NCI-H2107 treated with DMSO at 0.1 percent for 48 hours (cell line): ENCODE data around the gene COL13A1.

Experiments used
- DNase-seq: peaks from one replicate; lab custom pipeline; 2025; ENCODE audit not compliant: unreplicated experiment; lab: John Stamatoyannopoulos, UW

Gene COL13A1

GRCh38 chr10:69818676-69819239 is 17.1 kb downstream of the COL13A1 start:
- DNase-seq = no peak

DNA sequence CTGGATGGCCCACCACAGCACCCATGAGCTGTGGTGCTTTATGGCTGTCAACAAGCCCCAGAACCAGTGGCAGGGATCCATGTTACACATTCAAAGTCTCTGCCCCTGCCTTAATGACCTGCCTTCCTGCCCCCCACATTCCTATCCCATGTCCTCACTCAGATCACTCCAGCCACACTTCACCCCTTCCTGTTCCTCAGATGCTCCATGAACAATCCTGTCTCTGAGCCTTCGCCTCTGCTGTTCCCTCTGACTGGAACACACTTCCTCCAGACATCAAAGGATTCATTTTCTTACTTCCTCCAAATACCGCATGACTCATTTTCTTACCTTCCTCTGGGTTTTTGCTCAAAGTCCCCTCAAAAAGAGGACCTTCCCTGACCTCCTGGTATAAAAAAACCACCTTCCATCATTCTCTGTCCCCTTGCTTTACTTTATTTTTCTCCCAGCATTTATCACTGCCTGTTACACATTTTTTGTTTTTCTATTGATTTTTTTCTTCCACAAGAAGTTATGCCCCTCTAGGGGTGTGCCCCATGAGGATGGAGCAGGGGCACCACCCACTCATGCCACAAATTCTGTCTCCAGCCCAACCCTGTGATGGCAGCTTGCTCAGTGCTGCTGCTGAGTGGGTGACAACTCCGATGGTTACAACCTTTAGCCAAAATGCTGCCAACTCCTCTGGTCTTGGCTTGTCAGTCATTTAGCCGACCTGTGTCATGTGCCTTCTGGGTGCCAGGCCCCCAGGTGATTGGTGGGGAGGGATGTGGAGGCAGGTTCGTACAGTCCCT is 18.2 kb downstream of the COL13A1 start:
- DNase-seq = no peak

- DNase-seq = no peak
Observed at GRCh38 chr10:69820817-69821216, 19.1 kb downstream of the COL13A1 start.

- no peak for DNase-seq
Observed at GRCh38 chr10:69825604-69826003, 23.9 kb downstream of the COL13A1 start.

DNA sequence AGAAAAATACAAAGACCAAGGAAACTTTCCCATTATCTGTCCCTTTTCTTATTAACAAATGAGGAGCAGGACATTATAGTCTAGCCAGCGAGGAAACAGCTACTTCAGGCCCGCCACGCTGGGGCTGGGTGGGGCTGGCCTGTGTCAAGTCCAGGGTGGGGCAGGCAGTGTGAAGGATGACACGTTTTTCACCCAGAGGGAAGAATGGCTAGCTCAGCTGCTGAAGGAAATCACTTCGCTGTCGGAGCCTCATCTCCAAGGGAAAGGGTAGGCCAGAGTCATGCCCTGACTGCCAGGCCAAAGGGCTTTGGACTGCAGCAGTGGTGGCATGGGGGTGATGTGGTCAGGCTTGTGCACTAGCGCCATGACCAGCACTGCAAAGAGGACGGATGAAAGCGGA is 24.4 kb downstream of the COL13A1 start:
- DNase-seq = no peak

GRCh38 chr10:69826789-69827554 is 25.3 kb downstream of the COL13A1 start:
- DNase-seq = no peak

- peak; percentile 71 for DNase-seq
Observed at GRCh38 chr10:69828144-69828870, 26.6 kb downstream of the COL13A1 start.

DNA sequence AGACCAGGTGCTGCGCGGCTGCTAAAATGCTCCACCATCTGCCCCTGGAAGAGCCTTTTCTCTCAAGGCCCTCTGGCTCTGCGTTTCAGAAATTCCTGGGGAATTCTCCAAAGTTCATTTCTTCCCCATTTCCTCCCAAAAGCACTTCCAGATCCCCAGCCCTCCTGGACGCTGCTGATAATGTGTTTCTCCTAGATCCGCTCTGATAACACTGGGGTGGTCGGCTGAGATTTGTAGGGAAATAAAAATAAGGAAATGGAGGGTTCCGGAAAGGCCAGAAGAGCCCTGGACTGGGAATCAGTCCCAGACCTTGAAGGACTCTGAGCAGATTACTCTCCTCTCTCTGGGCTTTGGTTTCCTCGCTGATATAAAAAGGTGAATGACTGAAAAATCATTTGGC is 28.1 kb downstream of the COL13A1 start:
- no peak for DNase-seq

GRCh38 chr10:69831231-69831855 is 29.6 kb downstream of the COL13A1 start:
- DNase-seq = no peak

- DNase-seq = no peak
Observed at GRCh38 chr10:69835233-69835632, 33.5 kb downstream of the COL13A1 start.

- DNase-seq = peak; percentile 29
Observed at GRCh38 chr10:69835875-69836730, 34.4 kb downstream of the COL13A1 start.

DNA sequence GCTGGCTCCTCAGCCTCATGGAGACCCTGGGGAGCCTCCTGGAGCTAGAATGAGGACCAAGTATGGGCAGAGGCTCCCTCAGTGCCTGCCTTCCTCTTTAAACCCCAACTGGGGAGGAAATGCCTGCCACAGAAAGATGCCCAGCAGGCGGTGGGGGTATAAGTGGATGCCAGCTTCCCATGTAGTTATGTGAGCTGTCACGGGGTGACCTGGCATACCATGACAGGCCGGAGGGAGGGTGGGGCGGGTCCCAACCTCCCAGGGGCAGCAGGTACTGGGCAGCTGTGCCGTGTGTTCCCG is 35.0 kb downstream of the COL13A1 start:
- DNase-seq = no peak

- DNase-seq = no peak
Observed at GRCh38 chr10:69837261-69837660, 35.6 kb downstream of the COL13A1 start.

- no peak for DNase-seq
Observed at GRCh38 chr10:69838418-69838817, 36.7 kb downstream of the COL13A1 start.

DNA sequence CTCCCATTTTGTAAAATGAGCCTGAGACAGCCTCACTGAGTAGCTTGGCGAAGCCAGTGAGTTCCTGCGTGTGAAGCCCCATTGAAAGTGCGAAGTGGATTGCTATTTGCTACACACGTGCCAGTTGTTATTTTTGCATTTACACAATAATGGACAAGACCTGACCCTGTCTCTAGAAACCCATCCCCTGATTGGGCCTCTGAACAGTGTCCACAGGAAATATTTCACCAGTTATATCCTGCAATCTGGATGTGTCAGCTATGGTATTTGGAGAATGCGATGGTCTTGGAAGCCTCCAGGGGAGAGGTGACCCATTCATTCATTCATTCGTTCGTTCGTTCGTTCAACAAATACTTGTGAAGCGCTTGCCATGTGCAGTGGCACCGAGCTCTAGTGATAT is 37.1 kb downstream of the COL13A1 start:
- DNase-seq = no peak

GRCh38 chr10:69839696-69840345 is 38.1 kb downstream of the COL13A1 start:
- DNase-seq = no peak

DNA sequence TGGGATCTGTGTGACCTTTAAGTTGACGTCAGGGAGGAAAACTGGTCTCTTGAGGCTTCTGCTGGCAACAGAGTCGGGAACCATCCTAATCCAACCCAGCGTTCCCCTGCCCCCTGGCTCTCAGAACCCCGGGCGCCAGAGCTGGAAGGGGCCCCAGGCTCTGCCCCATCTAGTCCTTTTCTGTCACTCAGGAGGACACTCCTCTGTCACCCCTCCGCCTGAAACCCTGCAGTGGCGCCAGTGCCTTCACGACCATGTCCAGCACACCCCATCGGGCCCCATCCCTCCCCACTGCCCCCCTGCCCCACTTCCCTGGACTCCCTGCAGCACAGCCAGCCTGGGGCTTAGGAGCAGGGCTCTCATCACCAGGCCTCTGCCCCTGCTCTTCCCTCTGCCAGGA is 39.1 kb downstream of the COL13A1 start:
- DNase-seq = no peak

DNA sequence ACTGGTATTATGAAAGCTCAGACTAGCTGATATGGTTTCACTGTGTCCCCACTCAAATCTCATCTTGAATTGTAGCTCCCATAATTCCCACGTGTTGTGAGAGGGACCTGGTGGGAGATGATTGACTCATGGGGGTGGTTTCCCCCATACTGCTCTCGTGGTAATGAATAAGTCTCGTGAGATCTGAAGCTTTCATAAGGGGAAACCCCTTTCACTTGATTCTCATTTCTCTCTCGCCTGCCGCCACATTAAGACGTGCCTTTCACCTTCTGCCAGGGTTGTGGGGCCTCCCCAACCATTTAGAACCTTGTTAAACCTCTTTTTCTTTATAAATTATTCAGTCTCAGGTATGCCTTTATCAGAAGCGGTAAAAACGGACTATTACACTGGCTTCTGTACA is 40.3 kb downstream of the COL13A1 start:
- no peak for DNase-seq

- DNase-seq = no peak
Observed at GRCh38 chr10:69842882-69843281, 41.2 kb downstream of the COL13A1 start.

DNA sequence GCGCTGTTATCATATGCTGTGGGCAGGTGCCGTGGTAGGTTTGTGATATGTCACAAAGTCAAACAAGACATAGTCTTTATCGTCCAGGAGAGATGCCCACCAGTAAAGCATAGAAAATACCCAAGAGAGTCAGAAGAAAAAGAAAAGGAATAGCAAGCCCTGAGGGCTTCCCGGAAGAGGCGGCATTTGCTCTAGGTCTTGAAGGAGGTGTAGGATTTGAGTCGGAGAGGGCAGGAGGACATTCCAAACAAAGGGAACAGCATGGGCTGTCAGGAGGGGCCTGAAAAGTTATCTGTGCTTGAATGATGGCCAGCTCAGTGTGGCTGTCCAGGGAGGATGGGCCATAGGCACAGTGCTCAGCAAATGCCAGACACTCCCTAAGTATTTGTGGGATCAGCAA is 42.2 kb downstream of the COL13A1 start:
- no peak for DNase-seq
